ENCODE data around the gene IBTK. TPM values are rescaled to one million over a fixed set of nuclear protein-coding genes. Genes with fewer than 3 reads are reported as not detected.
"Not testable (repeated sequence)": the region's sequence is repeated elsewhere in the genome, so short reads cannot be mapped to it uniquely, and the experiment has no call there.

The IBTK gene
- total RNA-seq, 4 donors from 2014 or later: 26.2 to 38.6 (median 27.2) TPM

DNA sequence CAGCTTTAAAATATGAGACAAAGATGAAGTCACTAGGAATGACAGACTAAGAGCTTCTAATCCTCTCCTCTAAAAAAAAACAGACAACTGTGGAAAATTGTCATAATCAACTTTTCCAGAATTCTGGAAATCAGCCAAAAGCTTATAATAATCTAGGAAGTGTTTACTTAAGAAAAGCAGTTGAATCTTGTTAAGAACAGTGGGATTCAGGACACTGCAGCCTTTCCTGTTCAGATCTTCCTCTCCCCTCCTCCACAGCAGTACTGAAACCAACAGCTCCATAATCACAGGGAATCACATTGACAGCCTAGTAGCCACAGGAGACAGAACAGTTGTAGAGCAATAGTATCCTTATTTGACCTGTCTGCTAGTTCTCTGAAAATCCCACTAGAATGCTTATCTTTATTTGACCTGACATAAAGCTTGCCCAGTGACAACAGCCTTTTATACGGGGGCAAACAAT, 41.6 kb downstream of the IBTK start:
- intact Hi-C loops (cut with DNase I): no loop called here
- Histone ChIP-seq H3K27me3 (no peaks in the 10 kb centered on the region), H3K4me3 (no peak overlapping the region), H3K36me3 (peaks cover 13 to 51% (median 36%) of the 10 kb centered on the region in 4 donors), H3K4me1 (peaks cover 5 to 27% (median 18%) of the 10 kb centered on the region in 4 donors), H3K27ac (replicated peaks in 1 of 4) (peak overlapping the region in 2 of 4 donors; percentile 41 to 53), H3K9me3 (no peaks in the 10 kb centered on the region)
- WGBS: 43% methylated on average over 1 of the region's 1 CpG
- TF ChIP-seq, protein P1, sequence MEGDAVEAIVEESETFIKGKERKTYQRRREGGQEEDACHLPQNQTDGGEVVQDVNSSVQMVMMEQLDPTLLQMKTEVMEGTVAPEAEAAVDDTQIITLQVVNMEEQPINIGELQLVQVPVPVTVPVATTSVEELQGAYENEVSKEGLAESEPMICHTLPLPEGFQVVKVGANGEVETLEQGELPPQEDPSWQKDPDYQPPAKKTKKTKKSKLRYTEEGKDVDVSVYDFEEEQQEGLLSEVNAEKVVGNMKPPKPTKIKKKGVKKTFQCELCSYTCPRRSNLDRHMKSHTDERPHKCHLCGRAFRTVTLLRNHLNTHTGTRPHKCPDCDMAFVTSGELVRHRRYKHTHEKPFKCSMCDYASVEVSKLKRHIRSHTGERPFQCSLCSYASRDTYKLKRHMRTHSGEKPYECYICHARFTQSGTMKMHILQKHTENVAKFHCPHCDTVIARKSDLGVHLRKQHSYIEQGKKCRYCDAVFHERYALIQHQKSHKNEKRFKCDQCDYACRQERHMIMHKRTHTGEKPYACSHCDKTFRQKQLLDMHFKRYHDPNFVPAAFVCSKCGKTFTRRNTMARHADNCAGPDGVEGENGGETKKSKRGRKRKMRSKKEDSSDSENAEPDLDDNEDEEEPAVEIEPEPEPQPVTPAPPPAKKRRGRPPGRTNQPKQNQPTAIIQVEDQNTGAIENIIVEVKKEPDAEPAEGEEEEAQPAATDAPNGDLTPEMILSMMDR (IDR thresholded peaks at IDR 0.05): no peak
- TF ChIP-seq POLR2AphosphoS5 (IDR thresholded peaks at IDR 0.05) (no peak), POLR2A (IDR thresholded peaks at IDR 0.05; ENCODE audit: low read depth) (no peak), EP300 (IDR thresholded peaks at IDR 0.05) (no peak)
- DNase-seq (ENCODE audit: extremely low spot score): no peak

DNA sequence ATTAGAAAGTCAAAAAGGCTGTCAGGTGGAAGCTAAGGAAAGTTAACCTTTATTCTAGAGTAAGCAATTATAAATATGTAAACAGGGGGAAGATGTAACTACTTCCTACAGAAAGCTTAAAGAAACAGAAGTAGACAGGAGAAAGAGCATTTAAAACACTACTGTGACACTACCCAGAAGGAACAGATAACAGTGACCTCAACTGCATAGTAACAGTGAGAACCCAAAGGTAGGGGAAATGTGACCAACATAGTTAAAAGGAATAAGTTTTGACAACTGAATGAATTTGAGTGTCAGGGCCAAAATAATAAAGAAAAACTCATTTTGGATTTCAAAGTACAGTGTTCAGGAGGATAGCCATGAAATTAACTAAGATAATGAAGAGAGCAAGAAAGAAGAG, 43.5 kb downstream of the IBTK start:
- Histone ChIP-seq H3K27me3 (no peaks in the 10 kb centered on the region), H3K4me3 (no peak overlapping the region), H3K36me3 (peaks cover 27 to 62% (median 44%) of the 10 kb centered on the region in 4 donors), H3K9me3 (no peaks in the 10 kb centered on the region), H3K27ac (replicated peaks in 1 of 4) (no peak overlapping the region), H3K4me1 (peaks cover 5 to 17% (median 16%) of the 10 kb centered on the region in 4 donors)
- DNase-seq (ENCODE audit: extremely low spot score): no peak
- TF ChIP-seq, protein P1 (IDR thresholded peaks at IDR 0.05): no peak
- no peak for TF ChIP-seq POLR2AphosphoS5 (IDR thresholded peaks at IDR 0.05)
- TF ChIP-seq POLR2A (IDR thresholded peaks at IDR 0.05; ENCODE audit: low read depth): no peak
- TF ChIP-seq EP300 (IDR thresholded peaks at IDR 0.05): no peak
- intact Hi-C loops (cut with DNase I): no loop called here

DNA sequence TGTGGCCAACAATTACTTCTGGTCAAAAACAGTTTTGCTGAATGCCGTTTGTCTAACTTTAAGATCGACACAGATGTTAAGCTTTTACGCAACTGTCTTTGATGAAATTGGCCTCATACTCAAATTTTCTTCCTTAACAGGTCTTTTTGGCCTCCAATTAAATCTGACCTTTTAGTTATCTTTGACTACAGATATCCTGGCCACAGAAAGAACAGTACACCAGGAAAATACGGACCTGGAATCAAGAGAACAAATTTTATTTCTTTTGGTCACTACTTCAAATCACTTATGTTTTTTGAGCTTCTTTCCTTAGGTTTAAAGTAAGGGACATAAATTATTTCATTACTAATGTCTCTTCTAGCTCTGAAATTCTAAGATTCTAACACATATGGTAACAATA, 49.8 kb downstream of the IBTK start:
- H3K36me3 ChIP-seq: peaks cover 62 to 100% (median 76%) of the 10 kb centered on the region in 4 donors
- H3K9me3 ChIP-seq: no peaks in the 10 kb centered on the region
- H3K4me1 ChIP-seq: no peaks in the 10 kb centered on the region
- intact Hi-C loops (cut with DNase I): no loop called here
- H3K4me3 ChIP-seq: no peak overlapping the region
- DNase-seq (ENCODE audit: extremely low spot score): no peak
- no peak for TF ChIP-seq POLR2A (IDR thresholded peaks at IDR 0.05; ENCODE audit: low read depth)
- TF ChIP-seq, protein P1 (IDR thresholded peaks at IDR 0.05): no peak
- TF ChIP-seq EP300 (IDR thresholded peaks at IDR 0.05): no peak
- TF ChIP-seq POLR2AphosphoS5 (IDR thresholded peaks at IDR 0.05): no peak
- WGBS: 88% methylated on average over 4 of the region's 4 CpGs
- no peaks in the 10 kb centered on the region for H3K27me3 ChIP-seq
- H3K27ac ChIP-seq (replicated peaks in 1 of 4): no peak overlapping the region

DNA sequence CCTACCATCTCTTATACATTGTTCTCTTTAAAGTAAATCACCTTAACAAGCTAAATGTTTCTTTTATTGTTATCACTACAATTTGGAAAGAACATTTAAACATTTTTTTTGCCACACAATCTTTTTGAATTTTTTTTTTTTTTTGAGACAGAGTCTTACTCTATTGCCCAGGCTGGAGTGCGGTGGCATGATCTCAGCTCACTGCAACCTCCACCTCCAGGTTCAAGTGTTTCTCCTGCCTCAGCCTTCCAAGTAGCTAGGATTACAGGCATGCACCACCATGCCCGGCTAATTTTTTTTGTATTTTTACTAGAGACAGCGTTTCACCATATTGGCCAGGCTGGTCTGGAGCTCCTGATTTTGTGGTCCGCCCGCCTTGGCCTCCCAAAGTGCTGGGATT, 50.3 kb downstream of the IBTK start:
- H3K9me3 ChIP-seq; H3K27ac ChIP-seq (replicated peaks in 1 of 4); intact Hi-C loops (cut with DNase I); H3K4me3 ChIP-seq; DNase-seq (ENCODE audit: extremely low spot score); H3K4me1 ChIP-seq; H3K27me3 ChIP-seq: not testable (repeated sequence)
- WGBS: 93% methylated on average over 5 of the region's 5 CpGs
- H3K36me3 ChIP-seq: peaks cover 66 to 100% (median 75%) of the 10 kb centered on the region in 4 donors

DNA sequence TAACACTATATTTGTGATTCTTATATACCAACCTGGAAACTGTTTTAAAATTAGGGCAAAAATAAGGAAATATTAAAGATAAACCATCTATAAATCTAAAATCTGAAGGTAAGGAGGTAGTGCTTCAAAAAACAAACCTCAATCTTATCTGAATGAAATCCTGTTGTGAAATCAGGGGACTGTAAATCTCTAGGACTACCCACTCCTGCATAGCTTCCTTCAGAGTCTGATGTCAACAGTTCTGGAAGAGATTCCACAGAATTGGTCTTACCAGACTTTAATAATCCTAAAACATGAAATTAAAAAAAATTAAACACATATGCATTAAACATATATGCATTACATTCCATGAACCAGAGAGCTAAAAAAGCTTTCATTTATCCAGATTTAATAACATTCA, 51.4 kb downstream of the IBTK start:
- no peak overlapping the region for H3K4me3 ChIP-seq
- H3K9me3 ChIP-seq: no peaks in the 10 kb centered on the region
- H3K36me3 ChIP-seq: peaks cover 63 to 100% (median 77%) of the 10 kb centered on the region in 4 donors
- no peak for DNase-seq (ENCODE audit: extremely low spot score)
- H3K4me1 ChIP-seq: no peaks in the 10 kb centered on the region
- no peaks in the 10 kb centered on the region for H3K27me3 ChIP-seq
- no peak overlapping the region for H3K27ac ChIP-seq (replicated peaks in 1 of 4)
- TF ChIP-seq, protein P1 (IDR thresholded peaks at IDR 0.05): no peak
- TF ChIP-seq EP300 (IDR thresholded peaks at IDR 0.05) (no peak), POLR2AphosphoS5 (IDR thresholded peaks at IDR 0.05) (no peak), POLR2A (IDR thresholded peaks at IDR 0.05; ENCODE audit: low read depth) (no peak)
- intact Hi-C loops (cut with DNase I): no loop called here

Measured in esophagus muscularis mucosa (tissue), 4 donors.